GM19463 (cell line): ENCODE data around the gene IGFBP5.

Experiments
- ATAC-seq: cut with Tn5 transposase; IDR thresholded peaks from one replicate; pipeline ENCODE4 v1.9.1; 2021; ENCODE audit warnings: mild to moderate bottlenecking, moderate library complexity; ENCODE audit not compliant: unreplicated experiment

IGFBP5 gene

GRCh38 chr2:216666461-216667233, 28.7 kb downstream of the IGFBP5 start:
- peak; percentile 62 for ATAC-seq

GRCh38 chr2:216665717-216666116, 29.6 kb downstream of the IGFBP5 start:
- no peak for ATAC-seq

- ATAC-seq: no peak
Measured at GRCh38 chr2:216665242-216665641, 30.1 kb downstream of the IGFBP5 start.

GRCh38 chr2:216664593-216665034, 30.7 kb downstream of the IGFBP5 start:
- ATAC-seq: peak; percentile 39

GRCh38 chr2:216663846-216664245, 31.5 kb downstream of the IGFBP5 start:
- no peak for ATAC-seq

- ATAC-seq: no peak
Measured at GRCh38 chr2:216663106-216663505, 32.2 kb downstream of the IGFBP5 start.

- ATAC-seq: no peak
Measured at GRCh38 chr2:216661639-216662375, 33.5 kb downstream of the IGFBP5 start.

GRCh38 chr2:216661051-216661450, 34.3 kb downstream of the IGFBP5 start:
- ATAC-seq: no peak

- no peak for ATAC-seq
Measured at GRCh38 chr2:216660496-216660895, 34.9 kb downstream of the IGFBP5 start.

- no peak for ATAC-seq
Measured at GRCh38 chr2:216659276-216659675, 36.1 kb downstream of the IGFBP5 start.

GRCh38 chr2:216658757-216659156, 36.6 kb downstream of the IGFBP5 start:
- ATAC-seq: no peak

GRCh38 chr2:216657980-216658379, 37.4 kb downstream of the IGFBP5 start:
- no peak for ATAC-seq

- ATAC-seq: no peak
Measured at GRCh38 chr2:216657086-216657855, 38.1 kb downstream of the IGFBP5 start.

- no peak for ATAC-seq
Measured at GRCh38 chr2:216654528-216655052, 40.8 kb downstream of the IGFBP5 start.

GRCh38 chr2:216653931-216654365, 41.4 kb downstream of the IGFBP5 start:
- ATAC-seq: no peak

GRCh38 chr2:216653093-216653799, 42.1 kb downstream of the IGFBP5 start:
- no peak for ATAC-seq

GRCh38 chr2:216652566-216652965, 42.8 kb downstream of the IGFBP5 start:
- no peak for ATAC-seq

GRCh38 chr2:216651351-216651881, 43.9 kb downstream of the IGFBP5 start:
- no peak for ATAC-seq

GRCh38 chr2:216650626-216651257, 44.6 kb downstream of the IGFBP5 start:
- ATAC-seq: no peak

- ATAC-seq: no peak
Measured at GRCh38 chr2:216649574-216649973, 45.8 kb downstream of the IGFBP5 start.
